Activated naive CD8-positive, alpha-beta T cell (primary cell): ENCODE measurements around the gene CALY.
"Not testable (repeated sequence)": the region's sequence is repeated elsewhere in the genome, so short reads cannot be mapped to it uniquely, and the experiment has no call there.

Source experiments
- H3K27ac Mint-ChIP-seq: one replicate; pipeline ENCODE4 v1.8.0; 2021; ENCODE audit warnings: mixed read lengths
- H3K27me3 Mint-ChIP-seq: one replicate; pipeline ENCODE4 v1.8.0; 2021; ENCODE audit warnings: mixed read lengths
- H3K36me3 Mint-ChIP-seq: one replicate; pipeline ENCODE4 v1.8.0; 2021; ENCODE audit warnings: mixed read lengths
- H3K4me1 Mint-ChIP-seq: one replicate; pipeline ENCODE4 v1.8.0; 2021; ENCODE audit warnings: low read depth, mixed read lengths
- H3K4me3 Mint-ChIP-seq: one replicate; pipeline ENCODE4 v1.8.0; 2021; ENCODE audit warnings: mild to moderate bottlenecking, mixed read lengths
- H3K9me3 Mint-ChIP-seq: one replicate; pipeline ENCODE4 v1.8.0; 2021; ENCODE audit warnings: low read depth, mixed read lengths

CALY gene

DNA sequence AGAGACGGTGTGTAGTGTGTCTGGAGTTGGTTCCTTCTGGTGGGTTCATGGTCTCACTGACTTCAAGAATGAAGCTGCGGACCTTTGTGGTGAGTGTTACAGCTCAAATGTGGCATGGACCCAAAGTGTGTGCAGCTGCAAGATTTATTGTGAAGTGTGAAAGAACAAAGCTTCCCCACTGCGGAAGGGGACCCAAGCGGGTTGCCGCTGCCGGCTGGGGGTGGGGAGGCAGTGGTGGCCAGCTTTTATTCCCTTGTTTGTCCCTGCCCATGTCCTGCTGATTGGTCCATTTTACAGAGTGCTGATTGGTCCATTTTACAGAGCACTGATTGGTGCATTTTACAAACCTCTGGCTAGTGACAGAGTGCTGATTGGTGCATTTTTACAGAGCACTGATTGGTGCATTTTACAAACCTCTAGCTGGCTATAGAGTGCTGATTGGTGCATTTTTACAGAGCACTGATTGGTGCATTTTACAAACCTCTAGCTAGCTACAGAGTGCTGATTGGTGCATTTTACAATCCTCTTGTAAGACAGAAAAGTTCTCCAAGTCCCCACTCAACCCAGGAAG is 15.8 kb downstream of the CALY start:
- not testable (repeated sequence) for H3K4me1 Mint-ChIP-seq, H3K4me3 Mint-ChIP-seq, H3K36me3 Mint-ChIP-seq, H3K9me3 Mint-ChIP-seq, H3K27ac Mint-ChIP-seq
- H3K27me3 Mint-ChIP-seq: peaks cover 12% of the 10 kb centered on the region

- no peaks in the 10 kb centered on the region for H3K36me3 Mint-ChIP-seq
- no peak overlapping the region for H3K27ac Mint-ChIP-seq
- H3K27me3 Mint-ChIP-seq: peaks cover 11% of the 10 kb centered on the region
- H3K4me3 Mint-ChIP-seq: peak overlapping the region; percentile 70
- no peaks in the 10 kb centered on the region for H3K9me3 Mint-ChIP-seq
- peaks cover 9% of the 10 kb centered on the region for H3K4me1 Mint-ChIP-seq
Observed at GRCh38 chr10:133318494-133319127, 18.1 kb downstream of the CALY start.

- Mint-ChIP-seq H3K4me1 (peaks cover 9% of the 10 kb centered on the region), H3K36me3 (no peaks in the 10 kb centered on the region), H3K4me3 (no peak overlapping the region), H3K27ac (no peak overlapping the region), H3K9me3 (no peaks in the 10 kb centered on the region), H3K27me3 (peaks cover 11% of the 10 kb centered on the region)
Observed at GRCh38 chr10:133316732-133317131, 20.0 kb downstream of the CALY start.

DNA sequence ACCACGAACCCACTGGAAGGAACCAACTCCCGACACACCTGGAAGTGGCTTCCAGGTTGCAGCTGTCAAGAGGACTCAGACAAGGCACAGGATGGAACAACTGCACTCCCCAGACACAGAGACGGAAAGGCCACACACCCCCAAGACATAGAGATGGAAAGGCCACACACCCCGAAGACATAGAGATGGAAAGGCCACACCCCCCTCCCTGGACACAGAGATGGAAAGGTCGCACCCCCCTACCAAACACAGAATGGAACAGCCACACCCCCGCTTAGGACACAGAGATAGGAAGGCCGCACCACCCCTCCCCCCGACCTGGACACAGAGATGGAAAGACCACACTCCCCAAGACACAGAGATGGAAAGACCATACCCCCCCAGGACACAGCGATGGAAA is 20.4 kb downstream of the CALY start:
- Mint-ChIP-seq H3K36me3 (no peaks in the 10 kb centered on the region), H3K27me3 (peaks cover 11% of the 10 kb centered on the region), H3K27ac (no peak overlapping the region), H3K9me3 (no peaks in the 10 kb centered on the region), H3K4me3 (no peak overlapping the region), H3K4me1 (peaks cover 9% of the 10 kb centered on the region)

- H3K4me1 Mint-ChIP-seq: peaks cover 9% of the 10 kb centered on the region
- H3K9me3 Mint-ChIP-seq: no peaks in the 10 kb centered on the region
- H3K27ac Mint-ChIP-seq: no peak overlapping the region
- H3K36me3 Mint-ChIP-seq: no peaks in the 10 kb centered on the region
- peaks cover 11% of the 10 kb centered on the region for H3K27me3 Mint-ChIP-seq
- H3K4me3 Mint-ChIP-seq: no peak overlapping the region
Observed at GRCh38 chr10:133315847-133316246, 20.8 kb downstream of the CALY start.

- Mint-ChIP-seq H3K4me1 (peaks cover 9% of the 10 kb centered on the region), H3K27ac (no peak overlapping the region), H3K9me3 (no peaks in the 10 kb centered on the region), H3K36me3 (no peaks in the 10 kb centered on the region), H3K4me3 (no peak overlapping the region), H3K27me3 (peaks cover 6% of the 10 kb centered on the region)
Observed at GRCh38 chr10:133314911-133315310, 21.8 kb downstream of the CALY start.

GRCh38 chr10:133313192-133313591 is 23.5 kb downstream of the CALY start:
- H3K4me1 Mint-ChIP-seq: peaks cover 4% of the 10 kb centered on the region
- no peak overlapping the region for H3K4me3 Mint-ChIP-seq
- H3K27me3 Mint-ChIP-seq: no peaks in the 10 kb centered on the region
- no peaks in the 10 kb centered on the region for H3K36me3 Mint-ChIP-seq
- H3K9me3 Mint-ChIP-seq: no peaks in the 10 kb centered on the region
- no peak overlapping the region for H3K27ac Mint-ChIP-seq

DNA sequence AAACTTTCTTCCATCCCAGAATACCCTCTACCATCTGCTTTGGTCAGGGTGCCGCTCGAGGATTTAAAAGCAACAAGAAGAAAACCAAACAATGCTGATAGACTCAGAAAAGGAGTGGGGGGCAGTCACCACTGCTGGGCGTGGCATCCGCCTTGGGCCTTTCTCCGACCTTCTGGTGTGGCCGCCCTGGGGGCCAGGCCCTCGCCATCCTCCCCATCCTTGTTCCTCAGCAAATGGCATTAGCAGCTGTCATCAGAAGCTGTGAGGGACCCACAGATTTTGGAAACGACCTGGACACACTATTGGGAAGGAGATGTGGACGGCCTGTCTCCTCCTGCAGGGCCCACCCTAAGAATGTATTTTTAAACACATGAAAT is 23.9 kb downstream of the CALY start:
- H3K27me3 Mint-ChIP-seq: no peaks in the 10 kb centered on the region
- H3K9me3 Mint-ChIP-seq: no peaks in the 10 kb centered on the region
- no peak overlapping the region for H3K4me3 Mint-ChIP-seq
- no peaks in the 10 kb centered on the region for H3K36me3 Mint-ChIP-seq
- H3K27ac Mint-ChIP-seq: no peak overlapping the region
- H3K4me1 Mint-ChIP-seq: peaks cover 8% of the 10 kb centered on the region

DNA sequence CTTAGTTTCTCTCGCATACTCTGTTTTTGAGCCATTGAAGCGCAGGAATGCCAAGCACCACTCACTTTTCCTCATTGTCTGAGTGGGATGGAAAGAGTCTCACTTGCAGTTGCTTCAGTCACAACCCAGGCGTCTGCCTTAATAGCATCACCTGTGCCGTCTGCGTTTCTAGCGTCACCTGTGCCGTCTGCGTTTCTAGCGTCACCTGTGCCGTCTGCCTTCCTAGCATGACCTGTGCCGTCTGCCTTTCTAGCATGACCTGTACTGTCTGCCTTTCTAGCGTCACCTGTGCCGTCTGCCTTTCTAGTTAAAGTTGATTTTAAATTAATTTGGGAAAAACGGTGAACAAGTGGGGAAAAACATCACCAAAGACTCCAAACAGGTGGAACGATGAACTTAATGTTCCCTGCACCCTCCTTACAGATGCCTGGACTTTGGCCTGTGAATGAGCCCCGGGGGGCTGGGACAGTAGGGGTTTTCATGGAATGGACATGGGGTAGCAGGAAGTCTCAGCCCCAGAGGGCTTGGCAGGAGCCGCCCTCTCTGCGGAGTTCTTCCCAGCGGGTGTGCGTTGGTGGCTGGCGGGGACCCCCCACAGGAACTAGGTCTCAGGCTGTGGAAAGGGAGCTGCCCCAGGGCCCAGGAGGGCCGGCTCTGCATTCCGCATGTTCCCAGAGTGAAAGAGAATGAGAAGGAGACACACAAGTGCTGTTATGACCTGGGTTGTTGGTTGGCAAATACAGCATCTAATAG is 24.5 kb downstream of the CALY start:
- Mint-ChIP-seq H3K4me3 (no peak overlapping the region), H3K27me3 (no peaks in the 10 kb centered on the region), H3K4me1 (peaks cover 13% of the 10 kb centered on the region), H3K36me3 (no peaks in the 10 kb centered on the region), H3K27ac (no peak overlapping the region), H3K9me3 (no peaks in the 10 kb centered on the region)

GRCh38 chr10:133311570-133311969 is 25.1 kb downstream of the CALY start:
- H3K27me3 Mint-ChIP-seq: no peaks in the 10 kb centered on the region
- H3K9me3 Mint-ChIP-seq: no peaks in the 10 kb centered on the region
- no peaks in the 10 kb centered on the region for H3K36me3 Mint-ChIP-seq
- H3K4me1 Mint-ChIP-seq: peaks cover 18% of the 10 kb centered on the region
- no peak overlapping the region for H3K27ac Mint-ChIP-seq
- no peak overlapping the region for H3K4me3 Mint-ChIP-seq

DNA sequence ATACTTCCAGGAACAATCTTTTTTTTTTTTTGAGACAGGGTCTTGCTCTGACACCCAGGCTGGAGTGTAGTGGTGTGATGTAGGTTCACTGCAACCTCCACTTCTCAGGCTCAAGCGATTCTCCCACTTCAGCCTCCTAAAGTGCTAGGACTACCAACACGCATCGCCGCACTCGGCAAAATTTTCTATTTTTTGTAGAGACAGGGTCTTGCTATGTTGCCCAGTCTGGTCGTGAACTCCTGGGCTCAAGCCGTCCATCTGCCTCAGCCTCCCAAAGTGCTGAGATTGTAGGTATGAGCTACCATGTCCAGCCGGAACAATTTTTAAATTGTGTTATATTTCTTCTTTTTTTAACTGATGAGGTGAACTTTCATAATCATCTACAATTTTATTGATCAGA is 25.9 kb downstream of the CALY start:
- H3K9me3 Mint-ChIP-seq: no peaks in the 10 kb centered on the region
- no peaks in the 10 kb centered on the region for H3K27me3 Mint-ChIP-seq
- peaks cover 18% of the 10 kb centered on the region for H3K4me1 Mint-ChIP-seq
- H3K4me3 Mint-ChIP-seq: no peak overlapping the region
- no peak overlapping the region for H3K27ac Mint-ChIP-seq
- no peaks in the 10 kb centered on the region for H3K36me3 Mint-ChIP-seq

GRCh38 chr10:133310399-133310755 is 26.3 kb downstream of the CALY start:
- Mint-ChIP-seq H3K36me3 (no peaks in the 10 kb centered on the region), H3K4me3 (peak overlapping the region; percentile 32), H3K27ac (no peak overlapping the region), H3K4me1 (peaks cover 20% of the 10 kb centered on the region), H3K9me3 (no peaks in the 10 kb centered on the region), H3K27me3 (no peaks in the 10 kb centered on the region)

- peak overlapping the region; percentile 34 for H3K27ac Mint-ChIP-seq
- peak overlapping the region; percentile 38 for H3K4me3 Mint-ChIP-seq
- peaks cover 24% of the 10 kb centered on the region for H3K4me1 Mint-ChIP-seq
- H3K9me3 Mint-ChIP-seq: no peaks in the 10 kb centered on the region
- no peaks in the 10 kb centered on the region for H3K36me3 Mint-ChIP-seq
- no peaks in the 10 kb centered on the region for H3K27me3 Mint-ChIP-seq
Observed at GRCh38 chr10:133309720-133310398, 26.8 kb downstream of the CALY start.

GRCh38 chr10:133309100-133309719 is 27.5 kb downstream of the CALY start:
- Mint-ChIP-seq H3K36me3 (no peaks in the 10 kb centered on the region), H3K4me1 (peaks cover 27% of the 10 kb centered on the region), H3K4me3 (peak overlapping the region; percentile 75), H3K27me3 (no peaks in the 10 kb centered on the region), H3K9me3 (no peaks in the 10 kb centered on the region), H3K27ac (peak overlapping the region; percentile 70)
